Astrocyte (in vitro differentiated cells and primary cell): Measurements from ENCODE around the gene ARL6.

Experiments
- CTCF ChIP-seq: IDR thresholded peaks from 2 replicates; pipeline ENCODE4 v1.5.1; 2011; ENCODE audit warnings: low read depth, mild to moderate bottlenecking, inconsistent platforms, low read length, moderate library complexity; ENCODE audit not compliant: insufficient read depth
- EZH2 ChIP-seq: IDR thresholded peaks from 2 replicates; pipeline ENCODE4 v1.6.1; 2012; ENCODE audit warnings: mild to moderate bottlenecking, low read length, inconsistent platforms; ENCODE audit not compliant: insufficient read depth

DNA sequence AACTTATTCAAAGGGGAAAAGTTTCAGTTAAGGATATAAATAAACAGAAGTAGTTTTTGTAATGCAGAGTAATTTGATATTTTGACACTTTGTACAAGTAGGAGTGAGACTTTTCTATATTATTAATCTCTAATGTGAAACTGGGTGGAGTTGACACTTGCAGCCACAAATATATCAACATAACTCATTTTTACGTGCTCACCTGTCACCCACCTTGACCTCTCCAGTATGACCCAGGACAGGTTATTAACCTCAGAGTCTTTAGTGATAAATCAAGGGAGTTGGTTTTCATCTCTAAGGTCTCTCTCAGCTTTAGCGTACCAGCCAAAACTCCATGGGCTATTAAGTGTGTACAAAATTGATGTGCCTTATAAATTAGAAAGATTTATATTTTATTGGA lies 64.6 kb downstream of the ARL6 start:
- TF ChIP-seq CTCF (no peak), EZH2 (no peak)
